Liver (tissue), 9 donors: Measurements from ENCODE around the gene AHRR. TPM values are rescaled to one million over a fixed set of nuclear protein-coding genes. Genes with fewer than 3 reads are reported as not detected.
"Not testable (repeated sequence)": the region's sequence is repeated elsewhere in the genome, so short reads cannot be mapped to it uniquely, and the experiment has no call there.

Experiments
- DNase-seq: peaks from one replicate; pipeline ENCODE4 v3.0.0-alpha.2; 2017; ENCODE audit warnings: low spot score
- H3K27ac ChIP-seq, 2 donors: one replicate each; pipeline ENCODE4 v1.7.0; 2013; ENCODE audit warnings: inconsistent platforms in 2 of 2, low read length in 2 of 2, control low read depth in 1 of 2, low read depth in 1 of 2, mild to moderate bottlenecking in 1 of 2
- H3K27me3 ChIP-seq, 4 donors: one replicate each; pipeline versions ENCODE4 v1.6.1 to v1.7.0; 2013; ENCODE audit warnings: low read length in 3 of 4, inconsistent platforms in 1 of 4, mild to moderate bottlenecking in 1 of 4, moderate library complexity in 1 of 4; ENCODE audit not compliant: control insufficient read depth in 4 of 4, insufficient read depth in 4 of 4
- H3K36me3 ChIP-seq, 4 donors: one replicate each; pipeline versions ENCODE4 v1.6.1 to v1.7.0; 2013; ENCODE audit warnings: low read length in 3 of 4, mild to moderate bottlenecking in 3 of 4, low read depth in 1 of 4, moderate library complexity in 1 of 4; ENCODE audit not compliant: control insufficient read depth in 4 of 4, insufficient read depth in 3 of 4
- H3K4me1 ChIP-seq, 4 donors: one replicate each; pipeline versions ENCODE4 v1.6.1 to v1.7.0; 2013; ENCODE audit warnings: low read length in 3 of 4, mild to moderate bottlenecking in 3 of 4, moderate library complexity in 1 of 4; ENCODE audit not compliant: control insufficient read depth in 4 of 4, insufficient read depth in 4 of 4
- H3K4me3 ChIP-seq, 3 donors: one replicate each; pipeline versions ENCODE4 v1.6.1 to v1.7.0; 2013; ENCODE audit warnings: low read length in 3 of 3, control low read depth in 1 of 3, low read depth in 1 of 3, mild to moderate bottlenecking in 1 of 3
- H3K9ac ChIP-seq, 2 donors: one replicate each; pipeline ENCODE4 v1.7.0; 2013; ENCODE audit warnings: low read length in 2 of 2, mild to moderate bottlenecking in 2 of 2, moderate library complexity in 2 of 2, control low read depth in 1 of 2, low read depth in 1 of 2
- H3K9me3 ChIP-seq, 4 donors: one replicate each; pipeline versions ENCODE4 v1.6.1 to v1.7.0; 2013; ENCODE audit warnings: low read length in 3 of 4; ENCODE audit not compliant: control insufficient read depth in 4 of 4
- FOXA1 ChIP-seq: IDR thresholded peaks from 2 replicates; pipeline ENCODE4 v1.6.1; 2016; ENCODE audit warnings: antibody characterized with exemption
- FOXA2 ChIP-seq: IDR thresholded peaks from 2 replicates; pipeline ENCODE4 v1.6.1; 2016; ENCODE audit warnings: antibody characterized with exemption
- GABPA ChIP-seq, 2 donors: IDR thresholded peaks in 1 of 2; conservative IDR thresholded peaks in 1 of 2; 2 replicates each; pipeline ENCODE4 v1.6.1; 2016; ENCODE audit warnings: antibody characterized with exemption in 2 of 2, mild to moderate bottlenecking in 1 of 2, moderate library complexity in 1 of 2
- HNF4A ChIP-seq, 2 donors: conservative IDR thresholded peaks; 2 replicates each; pipeline ENCODE4 v1.6.1; 2016; ENCODE audit warnings: antibody characterized with exemption in 2 of 2, mild to moderate bottlenecking in 2 of 2
- HNF4G ChIP-seq: IDR thresholded peaks from 2 replicates; pipeline ENCODE4 v1.6.1; 2016; ENCODE audit warnings: antibody characterized with exemption
- JUND ChIP-seq, 2 donors: IDR thresholded peaks; 2 replicates each; pipeline ENCODE4 v1.6.1; 2016; ENCODE audit warnings: antibody characterized with exemption in 2 of 2
- NR2F2 ChIP-seq: IDR thresholded peaks from 2 replicates; pipeline ENCODE4 v1.6.1; 2016; ENCODE audit warnings: antibody characterized with exemption
- RAD21 ChIP-seq, 2 donors: IDR thresholded peaks; 2 replicates each; pipeline ENCODE4 v1.6.1; 2016; ENCODE audit warnings: antibody characterized with exemption in 2 of 2, mild to moderate bottlenecking in 2 of 2
- RXRA ChIP-seq, 2 donors: IDR thresholded peaks; 2 replicates each; pipeline ENCODE4 v1.6.1; 2017 to 2018; ENCODE audit warnings: antibody characterized with exemption in 2 of 2, mild to moderate bottlenecking in 1 of 2
- SP1 ChIP-seq: IDR thresholded peaks from 2 replicates; pipeline ENCODE4 v1.6.1; 2018; ENCODE audit warnings: antibody characterized with exemption, mild to moderate bottlenecking
- TAF1 ChIP-seq: conservative IDR thresholded peaks from 2 replicates; pipeline ENCODE4 v1.6.1; 2016; ENCODE audit warnings: antibody characterized with exemption, mild to moderate bottlenecking
- WGBS: extraction: QIAGEN DNeasy Blood & Tissue Kit; methylation state at CpG from one replicate; pipeline ENCODE4 v1.1.7; 2013; 5-methylcytosine and 5-hydroxymethylcytosine counted together
- polyA plus RNA-seq, 2 donors: library from polyadenylated mRNA; stranded (reverse) in 1 of 2; unstranded in 1 of 2; fragments of 200-250 nt in 1 of 2; fragments of >200 nt in 1 of 2; fragmentation: Nextera tagmentation in 1 of 2; extraction: Ambion mirVana in 1 of 2; gene quantifications; one replicate each; pipeline versions ENCODE4 v1.2.1 to v1.2.3, GENCODE V29; 2013 to 2015
- total RNA-seq, 2 donors: library from RNA; depleted of rRNA; stranded (reverse); fragments of >200 nt; gene quantifications; one replicate each; pipeline ENCODE4 v1.2.3, GENCODE V29; 2014
- TF ChIP-seq, protein P1 (sequence below): IDR thresholded peaks from 2 replicates; pipeline ENCODE4 v1.6.1; 2016; ENCODE audit warnings: antibody characterized with exemption, mild to moderate bottlenecking
- TF ChIP-seq, protein P2 (sequence below): IDR thresholded peaks from 2 replicates; pipeline ENCODE4 v1.6.1; 2016; ENCODE audit warnings: antibody characterized with exemption
- TF ChIP-seq, protein P3 (sequence below): IDR thresholded peaks from 2 replicates; pipeline ENCODE4 v1.6.1; 2016; ENCODE audit warnings: antibody characterized with exemption
- TF ChIP-seq, protein P4 (sequence below): IDR thresholded peaks from 2 replicates; pipeline ENCODE4 v1.6.1; 2016; ENCODE audit warnings: antibody characterized with exemption
- donor health status: healthy.
- donor health status: healthy.
- donor health status: healthy.
- donor health status: healthy.
- donor health status: healthy.

The AHRR gene
- total and polyA plus RNA-seq, 4 donors: 0.15 to 0.47 (median 0.24) TPM

DNA sequence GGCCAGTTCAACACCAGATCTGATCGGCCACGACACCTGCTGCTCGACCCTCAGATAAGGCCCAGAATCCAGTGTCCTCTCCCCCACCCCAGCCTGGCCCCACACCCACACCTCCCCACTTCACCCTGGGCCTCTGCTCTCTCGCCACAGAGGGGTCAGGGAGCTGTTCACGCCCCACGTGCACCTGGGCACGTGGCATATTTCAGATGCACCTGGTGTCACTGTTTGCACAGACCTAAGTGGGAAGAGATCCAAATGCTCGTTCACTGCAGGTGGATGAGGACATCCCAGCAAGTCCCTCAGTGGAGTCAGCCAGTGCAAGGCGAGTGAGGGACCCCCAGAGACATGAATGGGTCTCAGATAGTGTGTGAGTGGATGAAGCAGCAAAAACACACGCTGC is 25.3 kb upstream of the AHRR start:
- not testable (repeated sequence) for H3K4me3 ChIP-seq, H3K9me3 ChIP-seq, H3K36me3 ChIP-seq, DNase-seq, H3K9ac ChIP-seq, H3K4me1 ChIP-seq, H3K27me3 ChIP-seq, H3K27ac ChIP-seq
- 63% methylated on average over 10 of the region's 10 CpGs for WGBS

DNA sequence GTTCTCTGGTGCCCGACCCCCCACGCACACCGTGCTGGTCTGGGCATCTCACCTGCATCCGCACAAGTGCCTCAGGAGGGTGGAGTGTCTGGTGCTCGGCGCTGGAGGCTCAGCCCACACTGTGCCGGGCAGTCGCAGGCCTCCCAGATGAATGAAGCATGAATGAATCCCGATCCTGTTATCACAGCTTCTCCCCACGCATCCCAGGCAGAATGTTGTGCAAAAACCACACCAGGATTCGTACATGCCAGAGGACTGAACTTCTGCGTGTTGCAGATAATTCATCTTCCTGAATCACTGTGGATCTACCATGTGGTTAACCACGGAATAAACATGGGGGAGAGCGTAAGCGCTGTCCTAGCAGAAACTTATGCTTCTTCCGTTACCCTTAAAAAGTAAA is 24.6 kb upstream of the AHRR start:
- not testable (repeated sequence) for H3K4me1 ChIP-seq, H3K4me3 ChIP-seq, H3K27ac ChIP-seq, H3K27me3 ChIP-seq, H3K9ac ChIP-seq, H3K9me3 ChIP-seq, DNase-seq, H3K36me3 ChIP-seq
- 87% methylated on average over 16 of the region's 16 CpGs for WGBS

DNA sequence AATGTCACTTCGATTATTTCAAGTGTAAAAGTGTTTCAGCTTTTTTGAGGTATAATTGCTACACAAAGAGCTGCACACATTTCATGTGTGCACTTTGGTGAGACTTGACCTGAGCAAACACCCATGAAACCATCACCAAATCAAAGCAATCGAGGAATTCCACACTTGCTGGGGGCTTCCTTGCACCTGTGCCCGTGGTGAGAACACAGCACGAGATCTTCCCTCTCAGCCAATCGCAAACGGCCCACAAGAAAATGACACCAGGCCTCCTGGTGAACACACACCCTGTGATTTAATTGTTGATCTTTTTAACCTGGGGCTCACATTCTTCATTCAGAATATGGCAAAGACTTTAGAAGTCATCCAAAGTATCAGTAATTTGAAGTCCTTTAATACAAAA is 24.1 kb upstream of the AHRR start:
- DNase-seq, H3K27me3 ChIP-seq, H3K9ac ChIP-seq, H3K36me3 ChIP-seq, H3K27ac ChIP-seq, H3K4me3 ChIP-seq, H3K4me1 ChIP-seq, H3K9me3 ChIP-seq: not testable (repeated sequence)
- WGBS: 87% methylated on average over 6 of the region's 6 CpGs

DNA sequence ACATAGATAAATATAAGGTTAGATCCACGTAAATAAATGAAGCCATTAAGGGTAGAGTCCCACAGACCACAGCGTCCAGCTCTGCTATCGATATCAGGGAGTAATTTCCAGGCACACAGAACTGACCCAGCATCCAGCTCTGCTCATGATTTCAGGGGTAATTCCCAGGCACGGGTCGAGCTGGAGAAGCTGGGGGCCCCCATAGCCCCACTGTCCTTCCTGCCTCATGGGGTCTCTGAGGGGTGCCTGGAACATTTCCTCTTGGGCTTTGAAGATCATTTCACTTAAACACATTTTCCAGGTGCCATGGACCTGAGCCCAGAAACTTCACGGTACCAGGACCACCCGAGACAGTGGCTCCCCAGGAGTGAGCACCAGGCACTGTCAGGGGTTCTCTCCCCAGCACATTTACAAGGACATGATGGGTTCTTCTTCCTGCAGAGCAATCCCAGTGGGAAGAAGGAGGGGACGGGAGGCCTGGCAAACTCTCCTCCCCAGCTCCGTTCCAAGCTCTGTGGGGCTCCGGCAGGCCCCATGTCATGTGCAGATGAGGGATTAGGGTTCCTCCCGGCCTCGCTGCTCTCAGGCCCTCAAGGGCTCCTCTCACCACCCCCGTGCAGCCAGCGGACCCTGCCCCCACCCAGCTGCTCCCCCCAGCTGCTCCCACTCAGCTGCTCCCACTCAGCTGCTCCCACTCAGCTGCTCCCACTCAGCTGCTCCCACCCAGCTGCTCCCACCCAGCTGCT is 23.4 kb upstream of the AHRR start:
- not testable (repeated sequence) for H3K36me3 ChIP-seq, H3K27me3 ChIP-seq, H3K9me3 ChIP-seq, H3K27ac ChIP-seq, DNase-seq, H3K9ac ChIP-seq, H3K4me3 ChIP-seq, H3K4me1 ChIP-seq
- WGBS: 93% methylated on average over 14 of the region's 14 CpGs

DNA sequence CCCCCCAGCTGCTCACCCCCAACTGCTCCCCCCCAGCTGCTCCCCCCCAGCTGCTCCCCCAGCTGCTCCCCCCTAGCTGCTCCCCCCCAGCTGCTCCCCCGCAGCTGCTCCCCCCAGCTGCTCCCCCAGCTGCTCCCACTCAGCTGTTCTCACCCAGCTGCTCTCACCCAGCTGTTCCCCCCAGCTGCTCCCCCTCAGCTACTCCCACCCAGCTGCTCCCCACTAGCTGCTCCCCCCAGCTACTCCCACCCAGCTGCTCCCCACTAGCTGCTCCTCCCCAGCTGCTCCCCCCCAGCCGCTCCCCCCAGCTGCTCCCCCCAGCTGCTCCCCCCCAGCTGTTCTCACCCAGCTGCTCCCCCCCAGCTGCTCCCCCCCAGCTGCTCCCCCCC is 22.8 kb upstream of the AHRR start:
- 86% methylated on average over 2 of the region's 2 CpGs for WGBS
- H3K9ac ChIP-seq: no peak overlapping the region
- H3K4me3 ChIP-seq: no peak overlapping the region
- no peaks in the 10 kb centered on the region for H3K36me3 ChIP-seq
- no peak for TF ChIP-seq FOXA1
- no peak for TF ChIP-seq GABPA (IDR thresholded peaks at IDR 0.05 in 1 of 2, conservative IDR thresholded peaks at IDR 0.05 in 1 of 2)
- TF ChIP-seq NR2F2: no peak
- TF ChIP-seq SP1: no peak
- no peak for TF ChIP-seq TAF1
- TF ChIP-seq, protein P1, sequence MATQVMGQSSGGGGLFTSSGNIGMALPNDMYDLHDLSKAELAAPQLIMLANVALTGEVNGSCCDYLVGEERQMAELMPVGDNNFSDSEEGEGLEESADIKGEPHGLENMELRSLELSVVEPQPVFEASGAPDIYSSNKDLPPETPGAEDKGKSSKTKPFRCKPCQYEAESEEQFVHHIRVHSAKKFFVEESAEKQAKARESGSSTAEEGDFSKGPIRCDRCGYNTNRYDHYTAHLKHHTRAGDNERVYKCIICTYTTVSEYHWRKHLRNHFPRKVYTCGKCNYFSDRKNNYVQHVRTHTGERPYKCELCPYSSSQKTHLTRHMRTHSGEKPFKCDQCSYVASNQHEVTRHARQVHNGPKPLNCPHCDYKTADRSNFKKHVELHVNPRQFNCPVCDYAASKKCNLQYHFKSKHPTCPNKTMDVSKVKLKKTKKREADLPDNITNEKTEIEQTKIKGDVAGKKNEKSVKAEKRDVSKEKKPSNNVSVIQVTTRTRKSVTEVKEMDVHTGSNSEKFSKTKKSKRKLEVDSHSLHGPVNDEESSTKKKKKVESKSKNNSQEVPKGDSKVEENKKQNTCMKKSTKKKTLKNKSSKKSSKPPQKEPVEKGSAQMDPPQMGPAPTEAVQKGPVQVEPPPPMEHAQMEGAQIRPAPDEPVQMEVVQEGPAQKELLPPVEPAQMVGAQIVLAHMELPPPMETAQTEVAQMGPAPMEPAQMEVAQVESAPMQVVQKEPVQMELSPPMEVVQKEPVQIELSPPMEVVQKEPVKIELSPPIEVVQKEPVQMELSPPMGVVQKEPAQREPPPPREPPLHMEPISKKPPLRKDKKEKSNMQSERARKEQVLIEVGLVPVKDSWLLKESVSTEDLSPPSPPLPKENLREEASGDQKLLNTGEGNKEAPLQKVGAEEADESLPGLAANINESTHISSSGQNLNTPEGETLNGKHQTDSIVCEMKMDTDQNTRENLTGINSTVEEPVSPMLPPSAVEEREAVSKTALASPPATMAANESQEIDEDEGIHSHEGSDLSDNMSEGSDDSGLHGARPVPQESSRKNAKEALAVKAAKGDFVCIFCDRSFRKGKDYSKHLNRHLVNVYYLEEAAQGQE: no peak
- TF ChIP-seq, protein P2, sequence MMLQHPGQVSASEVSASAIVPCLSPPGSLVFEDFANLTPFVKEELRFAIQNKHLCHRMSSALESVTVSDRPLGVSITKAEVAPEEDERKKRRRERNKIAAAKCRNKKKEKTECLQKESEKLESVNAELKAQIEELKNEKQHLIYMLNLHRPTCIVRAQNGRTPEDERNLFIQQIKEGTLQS: no peak
- TF ChIP-seq HNF4A (conservative IDR thresholded peaks at IDR 0.05): no peak
- no peak for TF ChIP-seq RAD21 (IDR thresholded peaks at IDR 0.05)
- TF ChIP-seq JUND (IDR thresholded peaks at IDR 0.05): no peak
- no peak for TF ChIP-seq HNF4G
- TF ChIP-seq FOXA2: no peak
- TF ChIP-seq, protein P3, sequence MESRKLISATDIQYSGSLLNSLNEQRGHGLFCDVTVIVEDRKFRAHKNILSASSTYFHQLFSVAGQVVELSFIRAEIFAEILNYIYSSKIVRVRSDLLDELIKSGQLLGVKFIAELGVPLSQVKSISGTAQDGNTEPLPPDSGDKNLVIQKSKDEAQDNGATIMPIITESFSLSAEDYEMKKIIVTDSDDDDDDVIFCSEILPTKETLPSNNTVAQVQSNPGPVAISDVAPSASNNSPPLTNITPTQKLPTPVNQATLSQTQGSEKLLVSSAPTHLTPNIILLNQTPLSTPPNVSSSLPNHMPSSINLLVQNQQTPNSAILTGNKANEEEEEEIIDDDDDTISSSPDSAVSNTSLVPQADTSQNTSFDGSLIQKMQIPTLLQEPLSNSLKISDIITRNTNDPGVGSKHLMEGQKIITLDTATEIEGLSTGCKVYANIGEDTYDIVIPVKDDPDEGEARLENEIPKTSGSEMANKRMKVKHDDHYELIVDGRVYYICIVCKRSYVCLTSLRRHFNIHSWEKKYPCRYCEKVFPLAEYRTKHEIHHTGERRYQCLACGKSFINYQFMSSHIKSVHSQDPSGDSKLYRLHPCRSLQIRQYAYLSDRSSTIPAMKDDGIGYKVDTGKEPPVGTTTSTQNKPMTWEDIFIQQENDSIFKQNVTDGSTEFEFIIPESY: no peak
- TF ChIP-seq, protein P4, sequence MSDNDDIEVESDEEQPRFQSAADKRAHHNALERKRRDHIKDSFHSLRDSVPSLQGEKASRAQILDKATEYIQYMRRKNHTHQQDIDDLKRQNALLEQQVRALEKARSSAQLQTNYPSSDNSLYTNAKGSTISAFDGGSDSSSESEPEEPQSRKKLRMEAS: no peak
- TF ChIP-seq RXRA (IDR thresholded peaks at IDR 0.05): no peak
- no peaks in the 10 kb centered on the region for H3K9me3 ChIP-seq
- DNase-seq: no peak
- no peak overlapping the region for H3K27ac ChIP-seq
- no peaks in the 10 kb centered on the region for H3K27me3 ChIP-seq
- H3K4me1 ChIP-seq: no peaks in the 10 kb centered on the region
